MCF 10A (cell line): ENCODE measurements around the gene MFAP5. TPM values are rescaled to one million over a fixed set of nuclear protein-coding genes. Genes with fewer than 3 reads are reported as not detected.
A peak's percentile ranks its signal among the peaks of the same experiment; 100 is the strongest.
"Not testable (repeated sequence)": the region's sequence is repeated elsewhere in the genome, so short reads cannot be mapped to it uniquely, and the experiment has no call there.

ENCODE experiments used
- BruUV-seq: library from RNA; stranded (reverse); fragments of 400-500 nt; replicated peaks from 2 replicates; lab custom pipeline; 2021; lab: Mats Ljungman, UMichigan
- CTCF ChIA-PET: fragments of 300-600 bp; sonication (Branson Sonifier 250); formaldehyde crosslinking; extraction: SDS; loops from one replicate; lab custom pipeline; 2021; ENCODE audit warnings: antibody characterized with exemption, inconsistent platforms; lab: Yijun Ruan, JAX
- POLR2A ChIA-PET: fragments of 300-600, 350-650 bp; sonication (Branson Sonifier 250); formaldehyde crosslinking; extraction: SDS; loops from one replicate; lab custom pipeline; 2020; ENCODE audit warnings: antibody characterized with exemption, inconsistent platforms; lab: Yijun Ruan, JAX
- DNase-seq: peaks from one replicate; pipeline ENCODE4 v3.0.0-alpha.2; 2018; ENCODE audit not compliant: unreplicated experiment
- H3K27ac Mint-ChIP-seq: one replicate; pipeline ENCODE4 v1.8.0; 2022; ENCODE audit warnings: mild to moderate bottlenecking, low read depth, mixed read lengths; ENCODE audit not compliant: unreplicated experiment
- H3K27me3 Mint-ChIP-seq: one replicate; pipeline ENCODE4 v1.8.0; 2022; ENCODE audit warnings: mixed read lengths; ENCODE audit not compliant: insufficient read depth, unreplicated experiment
- H3K36me3 Mint-ChIP-seq: one replicate; pipeline ENCODE4 v1.8.0; 2022; ENCODE audit warnings: mild to moderate bottlenecking, moderate library complexity, mixed read lengths; ENCODE audit not compliant: insufficient read depth, unreplicated experiment
- H3K4me1 Mint-ChIP-seq: one replicate; pipeline ENCODE4 v1.8.0; 2022; ENCODE audit warnings: mixed read lengths; ENCODE audit not compliant: insufficient read depth, unreplicated experiment
- H3K4me3 Mint-ChIP-seq: one replicate; pipeline ENCODE4 v1.8.0; 2022; ENCODE audit warnings: mild to moderate bottlenecking, moderate library complexity, mixed read lengths; ENCODE audit not compliant: unreplicated experiment
- H3K9me3 Mint-ChIP-seq: one replicate; pipeline ENCODE4 v1.8.0; 2022; ENCODE audit warnings: mixed read lengths; ENCODE audit not compliant: unreplicated experiment
- intact Hi-C: fragments of 100-400 bp; cut with micrococcal nuclease; formaldehyde crosslinking; loops from 2 replicates; pipeline ENCODE4 v1.14.1; 2022
- total RNA-seq: library from RNA; stranded (reverse); gene quantifications from 2 replicates; pipeline ENCODE4 v1.2.3, GENCODE V29; 2022
- TF ChIP-seq, protein P1 (sequence below): fragments of 200-600 bp; IDR thresholded peaks from one replicate; pipeline ENCODE4 v1.8.0; 2022; ENCODE audit warnings: antibody characterized with exemption, mild to moderate bottlenecking; ENCODE audit not compliant: unreplicated experiment

The MFAP5 gene
- total RNA-seq, 1 experiment from 2014 or later = 1.6 TPM

DNA sequence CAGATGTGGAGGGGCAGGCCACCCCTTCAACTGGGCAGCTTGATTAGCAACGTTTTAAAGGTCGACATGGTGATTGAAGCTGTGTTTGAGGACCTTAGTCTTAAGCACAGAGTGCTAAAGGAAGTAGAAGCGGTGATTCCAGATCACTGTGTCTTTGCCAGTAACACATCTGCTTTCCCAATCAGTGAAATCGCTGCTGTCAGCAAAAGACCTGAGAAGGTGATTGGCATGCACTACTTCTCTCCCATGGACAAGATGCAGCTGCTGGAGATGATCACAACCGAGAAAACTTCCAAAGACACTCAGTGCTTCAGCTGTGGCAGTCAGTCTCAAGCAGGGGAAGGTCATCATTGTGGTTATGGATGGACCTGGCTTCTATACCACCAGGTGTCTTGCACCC, 26.0 kb downstream of the MFAP5 start:
- BruUV-seq = no TSS peak

DNA sequence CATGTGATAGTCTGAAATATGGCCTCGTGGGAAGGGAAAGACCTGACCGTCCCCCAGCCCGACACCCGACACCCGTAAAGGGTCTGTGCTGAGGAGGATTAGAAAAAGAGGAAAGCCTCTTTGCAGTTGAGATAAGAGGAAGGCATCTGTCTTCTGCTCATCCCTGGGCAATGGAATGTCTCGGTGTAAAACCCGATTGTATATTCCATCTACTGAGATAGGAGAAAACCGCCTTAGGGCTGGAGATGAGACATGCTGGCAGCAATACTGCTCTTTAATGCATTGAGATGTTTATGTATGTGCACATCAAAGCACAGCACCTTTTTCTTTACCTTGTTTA, 26.6 kb downstream of the MFAP5 start:
- H3K9me3 Mint-ChIP-seq, BruUV-seq, H3K27me3 Mint-ChIP-seq, H3K4me1 Mint-ChIP-seq, DNase-seq, intact Hi-C loops, H3K27ac Mint-ChIP-seq, H3K4me3 Mint-ChIP-seq, H3K36me3 Mint-ChIP-seq, POLR2A ChIA-PET: not testable (repeated sequence)
- CTCF ChIA-PET = interaction anchor here (0.6 to 0.7 kb wide), 2 partner anchors 15 to 1494 kb away, joined by 3 read pairs; no protein-coding TSS in a partner anchor

More for the DNA sequence above, 26.0 kb downstream of the MFAP5 start:
- Mint-ChIP-seq H3K36me3 (no peaks in the 10 kb centered on the region), H3K27ac (no peak overlapping the region), H3K4me3 (no peak overlapping the region), H3K27me3 (no peaks in the 10 kb centered on the region), H3K4me1 (no peaks in the 10 kb centered on the region), H3K9me3 (no peaks in the 10 kb centered on the region)
- no peak for DNase-seq
- intact Hi-C loops = no loop called here
- TF ChIP-seq, protein P1, sequence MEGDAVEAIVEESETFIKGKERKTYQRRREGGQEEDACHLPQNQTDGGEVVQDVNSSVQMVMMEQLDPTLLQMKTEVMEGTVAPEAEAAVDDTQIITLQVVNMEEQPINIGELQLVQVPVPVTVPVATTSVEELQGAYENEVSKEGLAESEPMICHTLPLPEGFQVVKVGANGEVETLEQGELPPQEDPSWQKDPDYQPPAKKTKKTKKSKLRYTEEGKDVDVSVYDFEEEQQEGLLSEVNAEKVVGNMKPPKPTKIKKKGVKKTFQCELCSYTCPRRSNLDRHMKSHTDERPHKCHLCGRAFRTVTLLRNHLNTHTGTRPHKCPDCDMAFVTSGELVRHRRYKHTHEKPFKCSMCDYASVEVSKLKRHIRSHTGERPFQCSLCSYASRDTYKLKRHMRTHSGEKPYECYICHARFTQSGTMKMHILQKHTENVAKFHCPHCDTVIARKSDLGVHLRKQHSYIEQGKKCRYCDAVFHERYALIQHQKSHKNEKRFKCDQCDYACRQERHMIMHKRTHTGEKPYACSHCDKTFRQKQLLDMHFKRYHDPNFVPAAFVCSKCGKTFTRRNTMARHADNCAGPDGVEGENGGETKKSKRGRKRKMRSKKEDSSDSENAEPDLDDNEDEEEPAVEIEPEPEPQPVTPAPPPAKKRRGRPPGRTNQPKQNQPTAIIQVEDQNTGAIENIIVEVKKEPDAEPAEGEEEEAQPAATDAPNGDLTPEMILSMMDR = no peak
- CTCF ChIA-PET = interaction anchor here (0.7 to 1.1 kb wide), 2 partner anchors 14 to 76 kb away, joined by 3 to 4 read pairs; no protein-coding TSS in a partner anchor
- POLR2A ChIA-PET = no interaction called here

DNA sequence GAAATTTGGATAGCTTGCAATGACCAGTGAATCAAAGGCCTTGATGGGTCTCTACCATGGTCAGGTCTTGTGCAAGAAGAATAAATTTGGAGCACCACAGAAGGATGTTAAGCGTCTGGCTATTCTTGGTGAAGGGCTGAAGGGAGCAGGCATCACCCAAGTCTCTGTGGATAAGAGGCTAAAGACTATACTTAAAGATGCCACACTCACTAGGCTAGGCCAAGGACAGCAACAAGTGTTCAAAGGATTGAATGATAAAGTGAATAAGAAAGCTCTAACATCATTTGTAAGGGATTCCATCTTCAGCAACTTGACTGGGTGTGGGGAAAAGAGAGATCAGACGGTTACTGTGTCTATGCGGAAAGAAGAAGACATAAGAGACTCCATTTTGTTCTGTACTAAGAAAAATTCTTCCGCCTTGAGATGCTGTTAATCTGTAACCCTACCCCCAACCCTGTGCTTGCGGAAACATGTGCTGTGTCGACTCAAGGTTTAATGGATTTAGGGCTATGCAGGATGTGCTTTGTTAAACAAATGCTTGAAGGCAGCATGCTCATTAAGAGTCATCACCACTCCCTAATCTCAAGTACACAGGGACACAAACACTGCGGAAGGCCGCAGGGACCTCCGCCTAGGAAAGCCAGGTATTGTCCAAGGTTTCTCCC, 27.2 kb downstream of the MFAP5 start:
- not testable (repeated sequence) for DNase-seq, H3K9me3 Mint-ChIP-seq
- CTCF ChIA-PET = interaction anchor here (0.6 kb wide), 1 partner anchor 1494 kb away, joined by 3 read pairs; no protein-coding TSS in a partner anchor

GRCh38 chr12:8630131-8630530, 32.5 kb downstream of the MFAP5 start:
- BruUV-seq = no TSS peak
- TF ChIP-seq, protein P1 = no peak
- H3K9me3 Mint-ChIP-seq = no peaks in the 10 kb centered on the region

More for the DNA sequence above, 27.2 kb downstream of the MFAP5 start:
- H3K27ac Mint-ChIP-seq, H3K4me3 Mint-ChIP-seq, H3K4me1 Mint-ChIP-seq, H3K36me3 Mint-ChIP-seq, POLR2A ChIA-PET, intact Hi-C loops, BruUV-seq, H3K27me3 Mint-ChIP-seq: not testable (repeated sequence)

GRCh38 chr12:8629486-8630033, 33.1 kb downstream of the MFAP5 start:
- no peaks in the 10 kb centered on the region for H3K9me3 Mint-ChIP-seq
- no peaks in the 10 kb centered on the region for H3K27me3 Mint-ChIP-seq
- intact Hi-C loops = no loop called here
- ChIA-PET CTCF (interaction anchor here (0.6 to 1.9 kb wide), 4 partner anchors 20 to 409 kb away, joined by 3 to 11 read pairs (median 6); partner anchors contain the start of gene CLEC4E), POLR2A (interaction anchor here (0.9 to 1.3 kb wide), 3 partner anchors 32 to 320 kb away, joined by 3 to 4 read pairs (median 3); partner anchors contain the start of gene M6PR)
- H3K4me1 Mint-ChIP-seq = peaks cover 11% of the 10 kb centered on the region
- no peak overlapping the region for H3K27ac Mint-ChIP-seq
- no TSS peak for BruUV-seq
- H3K4me3 Mint-ChIP-seq = no peak overlapping the region
- peak; percentile 22 for DNase-seq
- H3K36me3 Mint-ChIP-seq = no peaks in the 10 kb centered on the region
- TF ChIP-seq, protein P1 = no peak

More at GRCh38 chr12:8630131-8630530, 32.5 kb downstream of the MFAP5 start:
- intact Hi-C loops = no loop called here
- ChIA-PET POLR2A (interaction anchor here (1.3 kb wide), 1 partner anchor 320 kb away, joined by 3 read pairs; the partner anchor contains the start of gene M6PR), CTCF (interaction anchor here (0.6 kb wide), 1 partner anchor 89 kb away, joined by 6 read pairs; the partner anchor contains the start of gene CLEC4E)
- DNase-seq = no peak
- Mint-ChIP-seq H3K36me3 (no peaks in the 10 kb centered on the region), H3K4me1 (peaks cover 11% of the 10 kb centered on the region), H3K27ac (no peak overlapping the region), H3K4me3 (no peak overlapping the region), H3K27me3 (no peaks in the 10 kb centered on the region)
